Stimulated activated CD8-positive, alpha-beta memory T cell treated with anti-CD3 and anti-CD28 coated beads, Interleukin-12 subunit alpha, Interleukin-12 subunit beta, amount 100 ng/mL, for 1 hour (primary cell): Measurements from ENCODE around the gene SLC22A23.

Experiments
- DNase-seq: peaks from one replicate; pipeline ENCODE4 v3.0.0-alpha.2; 2020; ENCODE audit warnings: low read depth

SLC22A23 gene

GRCh38 chr6:3296078-3296477 lies 160.8 kb downstream of the SLC22A23 start:
- no peak for DNase-seq

GRCh38 chr6:3294921-3295871 lies 161.7 kb downstream of the SLC22A23 start:
- DNase-seq, result no peak

GRCh38 chr6:3294396-3294795 lies 162.5 kb downstream of the SLC22A23 start:
- DNase-seq, result no peak

GRCh38 chr6:3293271-3294155 lies 163.3 kb downstream of the SLC22A23 start:
- DNase-seq, result no peak

GRCh38 chr6:3292431-3293197 lies 164.2 kb downstream of the SLC22A23 start:
- no peak for DNase-seq

GRCh38 chr6:3291987-3292386 lies 164.9 kb downstream of the SLC22A23 start:
- no peak for DNase-seq

GRCh38 chr6:3291346-3291745 lies 165.5 kb downstream of the SLC22A23 start:
- no peak for DNase-seq

- no peak for DNase-seq
Observed at GRCh38 chr6:3290931-3291211, 166.0 kb downstream of the SLC22A23 start.

GRCh38 chr6:3290149-3290930 lies 166.5 kb downstream of the SLC22A23 start:
- no peak for DNase-seq

- no peak for DNase-seq
Observed at GRCh38 chr6:3289664-3290055, 167.2 kb downstream of the SLC22A23 start.

GRCh38 chr6:3288711-3289663 lies 167.9 kb downstream of the SLC22A23 start:
- no peak for DNase-seq

- no peak for DNase-seq
Observed at GRCh38 chr6:3287976-3288707, 168.7 kb downstream of the SLC22A23 start.

- no peak for DNase-seq
Observed at GRCh38 chr6:3287308-3287707, 169.5 kb downstream of the SLC22A23 start.

GRCh38 chr6:3286641-3287171 lies 170.1 kb downstream of the SLC22A23 start:
- DNase-seq, result no peak

GRCh38 chr6:3285732-3286131 lies 171.1 kb downstream of the SLC22A23 start:
- DNase-seq, result no peak

- no peak for DNase-seq
Observed at GRCh38 chr6:3285049-3285639, 171.7 kb downstream of the SLC22A23 start.

GRCh38 chr6:3284436-3284876 lies 172.4 kb downstream of the SLC22A23 start:
- no peak for DNase-seq

GRCh38 chr6:3283641-3284435 lies 173.0 kb downstream of the SLC22A23 start:
- DNase-seq, result no peak
